HG03342 (cell line): ENCODE results near the gene MLIP.
"Not testable (repeated sequence)": the region's sequence is repeated elsewhere in the genome, so short reads cannot be mapped to it uniquely, and the experiment has no call there.

Source experiments
- ATAC-seq: cut with Tn5 transposase; IDR thresholded peaks from one replicate; pipeline ENCODE4 v1.9.1; 2021; ENCODE audit warnings: mild to moderate bottlenecking, moderate library complexity; ENCODE audit not compliant: unreplicated experiment

Gene MLIP

GRCh38 chr6:54135665-54136369 lies 24.6 kb downstream of the MLIP start:
- ATAC-seq: no peak

- no peak for ATAC-seq
These were observed 27.6 kb downstream of the MLIP start for GRCh38 chr6:54138795-54139194.

DNA sequence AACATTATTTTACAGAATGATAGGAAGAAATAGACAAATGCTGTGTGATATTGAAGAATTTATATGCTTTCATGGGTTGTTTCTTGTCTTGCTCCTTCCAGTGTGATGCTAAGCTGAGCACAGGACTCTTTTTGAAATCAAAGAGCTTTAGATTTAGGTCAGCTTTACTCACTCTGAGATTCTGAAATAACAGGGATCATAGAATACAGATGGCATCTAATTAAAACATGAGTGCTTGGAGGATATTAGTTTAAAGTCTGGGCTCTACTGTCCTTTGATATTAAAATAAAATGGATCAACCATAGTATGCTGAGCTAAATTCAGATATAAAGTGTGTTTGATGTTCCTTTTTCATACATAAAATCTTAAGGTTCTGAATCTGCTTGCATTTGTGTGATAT lies 29.6 kb downstream of the MLIP start:
- no peak for ATAC-seq

DNA sequence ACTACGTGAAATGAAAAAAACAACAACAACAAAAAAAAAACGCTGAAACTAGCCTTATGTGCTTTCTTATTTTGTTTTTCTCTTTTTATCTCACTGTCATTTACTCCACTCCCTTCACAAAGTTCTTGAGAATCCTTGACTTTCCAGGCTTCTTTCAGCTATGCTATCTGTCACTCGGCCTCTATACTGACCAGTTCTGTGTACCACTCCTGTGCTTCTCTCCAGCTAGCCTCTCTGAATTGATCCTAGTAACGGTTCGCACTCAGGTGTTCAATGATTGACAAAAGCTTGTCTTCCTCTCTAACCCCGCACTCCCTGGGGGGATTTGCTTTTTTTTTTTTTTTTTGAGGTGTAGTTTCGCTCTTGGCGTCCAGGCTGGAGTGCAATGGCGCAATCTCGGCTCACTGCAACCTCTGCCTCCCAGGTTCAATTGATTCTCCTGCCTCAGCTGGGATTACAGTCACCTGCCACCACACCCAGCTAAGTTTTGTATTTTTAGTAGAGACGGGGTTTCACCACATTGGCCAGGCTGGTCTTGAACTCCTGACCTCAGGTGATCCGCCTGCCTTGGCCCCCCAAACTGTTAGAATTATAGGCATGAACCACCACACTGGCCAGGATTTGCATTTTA lies 31.8 kb downstream of the MLIP start:
- ATAC-seq: no peak

DNA sequence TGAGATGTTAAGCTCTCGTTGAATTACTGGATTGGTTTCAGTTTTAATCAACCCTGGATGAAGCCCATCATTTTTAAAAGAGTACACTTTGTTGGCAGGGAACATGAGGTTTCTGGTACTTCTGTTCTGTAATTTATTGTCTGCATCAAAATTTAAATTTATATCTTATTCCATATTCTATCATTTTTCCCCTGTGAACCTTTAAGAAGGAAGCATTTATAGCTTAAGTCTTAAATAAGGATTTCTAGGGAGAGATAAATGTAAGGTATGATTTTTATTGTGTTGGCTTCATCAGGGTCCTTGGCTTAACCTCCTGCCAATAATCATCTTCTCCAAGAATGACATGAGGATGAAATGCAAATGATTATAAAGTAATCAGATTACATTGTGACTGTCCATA lies 40.6 kb downstream of the MLIP start:
- ATAC-seq: no peak

- ATAC-seq: no peak
These were observed 45.5 kb downstream of the MLIP start for GRCh38 chr6:54156650-54157250.

GRCh38 chr6:54157405-54157804 lies 46.2 kb downstream of the MLIP start:
- no peak for ATAC-seq

DNA sequence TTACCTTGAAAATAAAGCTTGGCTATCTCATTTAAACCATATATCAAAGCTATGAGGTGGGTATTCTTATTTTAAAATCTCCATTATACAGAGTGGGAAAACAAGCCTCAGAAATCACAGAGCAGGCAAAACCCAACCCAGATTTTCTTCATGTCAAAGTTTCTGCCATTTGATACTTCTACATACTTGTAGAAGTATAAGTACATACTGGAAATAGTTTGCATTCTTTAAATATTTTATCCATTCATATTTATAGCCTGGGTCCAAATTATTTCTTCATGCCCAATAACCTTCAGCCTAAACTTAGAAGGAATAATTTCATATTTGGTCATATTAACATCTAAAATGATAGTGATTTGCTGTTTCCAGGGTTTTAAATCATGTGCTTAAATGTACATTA lies 61.8 kb downstream of the MLIP start:
- no peak for ATAC-seq

DNA sequence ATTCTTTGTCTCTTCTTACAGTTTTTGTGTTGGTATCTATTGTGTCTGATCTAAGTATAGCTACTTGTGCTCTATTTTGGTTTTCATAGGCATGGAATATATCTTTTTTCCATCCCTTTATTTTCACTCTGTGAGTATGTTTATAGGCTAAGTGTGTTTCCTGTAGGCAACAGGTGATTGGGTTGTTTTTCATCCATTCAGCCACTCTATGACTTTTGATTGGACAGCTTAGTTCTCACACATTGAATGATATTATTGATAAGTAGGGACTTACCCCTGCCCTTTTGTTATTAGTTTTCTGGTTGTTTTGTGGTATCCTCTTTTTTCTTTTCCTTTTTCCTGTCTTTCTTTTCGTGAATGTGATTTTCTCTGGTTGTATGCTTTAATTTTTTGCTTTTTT lies 67.9 kb downstream of the MLIP start:
- ATAC-seq: no peak

DNA sequence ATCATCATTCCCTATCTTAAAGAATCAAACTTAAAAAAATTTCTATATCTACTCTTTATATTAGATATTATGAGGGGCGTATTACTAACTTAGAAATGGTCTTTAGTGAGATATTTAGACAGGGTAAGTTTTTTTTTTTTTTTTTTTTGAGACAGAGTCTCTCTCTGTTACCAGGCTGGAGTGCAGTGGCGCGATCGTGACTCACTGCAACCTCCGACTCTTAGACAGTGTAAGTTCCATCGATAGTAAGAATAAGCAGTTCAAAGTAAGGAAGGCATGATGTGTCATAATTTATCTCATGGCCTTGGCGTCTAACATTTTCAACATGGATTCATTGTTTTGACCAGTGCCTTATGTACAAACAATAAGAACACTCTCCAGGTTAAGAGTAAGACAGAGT lies 72.4 kb downstream of the MLIP start:
- ATAC-seq: no peak

- no peak for ATAC-seq
These were observed 74.6 kb downstream of the MLIP start for GRCh38 chr6:54185885-54186284.

DNA sequence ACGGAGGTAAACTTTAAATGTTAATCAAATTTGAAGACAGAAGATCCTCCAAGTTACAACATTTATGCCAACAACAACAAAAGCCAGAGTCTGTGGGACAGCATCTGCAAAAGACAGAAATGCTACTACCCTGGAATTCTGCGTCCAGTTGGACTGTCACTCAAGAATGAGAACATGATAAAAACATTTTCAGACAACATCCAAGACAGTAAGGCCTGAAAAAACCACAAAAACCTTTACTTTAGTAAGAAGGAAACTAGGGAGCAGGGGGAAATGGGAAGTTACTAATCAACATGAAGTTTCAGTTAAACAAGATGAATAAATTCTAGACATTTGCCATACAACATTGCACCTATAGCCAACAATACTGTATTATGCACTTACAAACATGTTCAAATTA lies 77.6 kb downstream of the MLIP start:
- ATAC-seq: no peak

DNA sequence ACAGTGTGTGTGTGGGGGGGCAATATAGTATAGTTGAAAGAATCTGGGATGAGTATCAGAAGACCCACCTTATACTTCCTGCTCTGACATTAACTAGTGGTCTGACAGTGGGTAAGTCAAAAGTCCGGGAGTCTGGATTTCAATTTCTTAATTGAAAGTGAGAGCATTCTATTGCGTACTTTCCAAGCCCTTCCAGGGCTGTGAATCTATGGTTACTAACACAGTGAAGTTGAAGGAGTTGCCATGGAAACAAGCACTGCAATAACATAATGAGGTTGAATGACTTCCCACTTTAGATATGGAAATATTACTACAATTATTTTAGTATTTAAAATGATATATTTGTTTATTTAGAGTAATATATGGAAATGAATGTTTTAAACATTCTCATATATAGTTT lies 80.2 kb downstream of the MLIP start:
- ATAC-seq: no peak

GRCh38 chr6:54192993-54193392 lies 81.8 kb downstream of the MLIP start:
- ATAC-seq: no peak

GRCh38 chr6:54193560-54193959 lies 82.3 kb downstream of the MLIP start:
- no peak for ATAC-seq

GRCh38 chr6:54194067-54194466 lies 82.8 kb downstream of the MLIP start:
- ATAC-seq: no peak

GRCh38 chr6:54195637-54196036 lies 84.4 kb downstream of the MLIP start:
- ATAC-seq: no peak

- ATAC-seq: no peak
These were observed 85.7 kb downstream of the MLIP start for GRCh38 chr6:54196905-54197304.

- no peak for ATAC-seq
These were observed 86.9 kb downstream of the MLIP start for GRCh38 chr6:54198134-54198533.

DNA sequence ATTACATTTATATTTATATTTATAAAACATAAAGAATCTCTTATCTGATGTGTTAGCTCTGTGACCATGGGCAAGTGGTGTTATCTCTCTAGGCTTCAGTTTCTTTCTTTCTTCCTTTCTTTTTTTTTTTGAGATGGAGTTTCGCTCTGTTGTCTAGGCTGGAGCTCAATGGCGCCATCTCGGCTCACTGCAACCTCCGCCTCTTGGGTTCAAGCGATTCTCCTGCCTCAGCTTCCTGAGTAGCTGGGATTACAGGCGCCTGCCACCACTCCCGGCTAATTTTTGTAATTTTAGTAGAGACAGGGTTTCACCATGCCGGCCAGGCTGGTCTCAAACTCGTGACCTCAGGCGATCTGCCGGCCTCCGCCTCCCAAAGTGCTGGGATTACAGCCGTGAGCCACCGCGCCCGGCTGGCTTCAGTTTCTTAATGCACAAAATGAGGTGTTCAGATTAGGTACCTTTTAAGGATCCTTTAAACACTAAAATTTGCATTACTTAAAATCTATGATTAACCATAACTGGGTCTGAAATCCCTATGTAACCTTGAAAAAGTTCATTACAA lies 92.3 kb downstream of the MLIP start:
- ATAC-seq: not testable (repeated sequence)

GRCh38 chr6:54204921-54205591 lies 93.8 kb downstream of the MLIP start:
- ATAC-seq: no peak

DNA sequence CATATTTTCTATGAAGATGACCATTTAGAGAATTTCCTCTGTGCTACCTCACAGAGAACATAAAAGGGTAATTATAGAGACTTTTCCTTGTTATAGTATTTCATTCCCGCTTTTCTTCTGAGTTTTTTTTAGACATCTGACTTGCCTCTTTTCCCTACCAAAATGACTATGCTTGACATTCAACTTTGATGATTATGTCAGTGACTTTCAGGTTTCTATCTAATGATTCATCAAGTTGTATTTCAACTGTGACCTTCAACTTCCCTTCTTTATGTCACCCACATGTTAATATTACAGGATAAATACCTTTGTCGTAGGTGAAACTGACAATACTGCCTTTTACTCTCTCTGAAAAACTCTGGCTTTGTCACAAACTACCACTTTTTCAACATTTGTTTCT lies 95.3 kb downstream of the MLIP start:
- no peak for ATAC-seq
